Jurkat, Clone E6-1 (cell line): Measurements from ENCODE around the gene L3MBTL2.

Experiments used
- DNase-seq: peaks from one replicate; pipeline ENCODE4 v3.0.0-alpha.2; 2011; ENCODE audit warnings: low read depth, low spot score
- H3K4me3 ChIP-seq: 2 replicates; pipeline ENCODE4 v1.5.1; 2011; ENCODE audit warnings: mild to moderate bottlenecking, low read length, control low read depth, moderate library complexity

L3MBTL2 gene

DNA sequence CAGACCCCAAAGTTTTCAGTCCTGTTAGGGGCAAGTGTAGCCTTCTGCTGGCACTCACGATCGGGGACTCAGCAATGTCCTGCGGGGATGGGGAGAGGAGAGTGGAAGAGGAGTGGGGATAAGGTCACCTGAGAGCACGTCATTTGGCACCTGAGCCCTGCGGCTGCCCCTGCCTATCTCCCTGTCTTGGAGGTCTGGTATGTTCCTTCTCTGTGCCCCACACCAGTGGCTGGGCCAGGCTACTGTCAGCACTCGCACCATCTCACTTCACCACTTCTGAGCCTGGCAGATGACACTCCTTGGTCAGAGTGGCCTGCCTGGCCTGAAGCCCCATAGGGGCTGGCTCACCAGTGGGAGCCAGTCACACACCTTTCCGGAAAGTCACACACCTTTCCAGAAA is 55.8 kb downstream of the L3MBTL2 start:
- H3K4me3 ChIP-seq = no peak overlapping the region
- no peak for DNase-seq

DNA sequence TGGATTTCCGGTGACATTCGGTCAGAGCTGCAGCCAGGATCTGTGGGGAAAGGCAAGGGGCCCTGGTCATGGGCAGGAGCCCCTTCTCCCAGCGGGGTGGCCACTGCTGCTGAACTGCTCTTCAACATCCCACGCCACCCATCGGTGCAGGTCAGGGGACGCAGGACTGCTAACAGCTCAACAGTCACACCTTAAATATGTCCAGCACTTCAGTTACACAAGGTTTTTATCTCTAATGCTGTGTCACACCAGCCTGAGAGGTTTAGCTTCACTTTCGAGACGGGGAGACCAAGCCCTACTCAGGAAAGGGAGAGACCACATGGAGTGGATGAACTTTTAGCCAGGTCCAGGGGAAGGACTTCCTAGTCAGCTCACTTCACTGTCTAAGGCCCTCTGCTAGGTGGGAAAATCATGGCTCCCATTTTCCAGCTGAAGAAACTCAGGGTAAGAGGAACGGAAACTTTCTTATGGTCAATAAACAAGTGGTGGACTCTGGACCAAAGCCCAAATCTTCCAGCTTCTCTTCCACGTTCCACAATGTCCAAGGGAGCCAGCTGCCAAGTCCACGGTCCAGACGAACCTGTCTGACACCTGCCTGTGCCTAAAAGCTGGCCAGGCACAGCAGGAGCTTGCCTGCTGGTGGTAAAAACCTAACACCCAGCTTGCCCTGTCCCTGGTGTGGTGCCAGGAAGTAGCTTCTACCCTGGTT is 56.6 kb downstream of the L3MBTL2 start:
- no peak for DNase-seq
- no peak overlapping the region for H3K4me3 ChIP-seq

DNA sequence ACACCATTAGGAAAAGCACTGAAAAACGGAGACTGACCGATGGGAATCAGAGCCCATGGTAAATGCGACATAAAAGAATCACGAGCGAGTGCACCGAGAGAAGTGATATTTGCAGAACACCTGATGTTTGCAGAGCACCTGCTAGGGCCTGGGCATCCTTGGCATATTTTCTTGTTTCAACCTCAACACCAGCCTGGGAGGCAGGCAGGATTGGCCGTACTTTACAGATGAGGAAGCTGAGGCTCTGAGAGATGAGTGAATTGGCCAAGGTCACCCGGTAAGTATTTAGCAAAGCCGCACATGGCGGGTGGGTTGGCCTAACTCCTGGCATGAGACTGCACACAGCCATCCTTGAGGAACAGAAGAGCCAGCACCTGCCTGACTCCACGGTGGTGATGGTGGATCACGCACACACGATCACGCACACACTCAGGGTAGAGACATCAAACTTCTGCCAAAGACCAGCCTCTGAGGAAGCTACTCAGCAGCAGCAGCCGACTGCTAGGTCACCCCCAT is 57.2 kb downstream of the L3MBTL2 start:
- DNase-seq = no peak

DNA sequence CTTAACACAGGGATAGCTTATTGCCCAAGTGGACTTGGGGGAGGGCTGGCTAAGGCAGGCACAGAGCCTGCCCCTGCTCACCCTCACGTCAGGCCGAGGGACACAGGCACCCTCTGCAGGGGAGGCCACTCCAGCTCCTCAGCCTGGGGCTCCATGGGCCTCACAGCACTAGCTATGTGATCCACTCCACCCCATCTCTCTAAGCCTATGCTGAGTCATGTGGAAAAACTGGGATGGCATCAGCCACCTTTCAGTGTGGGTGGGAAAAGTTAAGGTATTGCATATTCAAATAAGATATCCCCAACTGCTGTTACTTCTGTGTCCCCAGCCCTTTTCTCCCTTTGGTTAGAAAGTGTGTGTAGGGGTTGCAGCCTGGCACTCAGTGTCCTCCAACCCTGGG is 58.6 kb downstream of the L3MBTL2 start:
- DNase-seq = no peak
- no peak overlapping the region for H3K4me3 ChIP-seq

More for the DNA sequence above, 57.2 kb downstream of the L3MBTL2 start:
- H3K4me3 ChIP-seq = no peak overlapping the region

DNA sequence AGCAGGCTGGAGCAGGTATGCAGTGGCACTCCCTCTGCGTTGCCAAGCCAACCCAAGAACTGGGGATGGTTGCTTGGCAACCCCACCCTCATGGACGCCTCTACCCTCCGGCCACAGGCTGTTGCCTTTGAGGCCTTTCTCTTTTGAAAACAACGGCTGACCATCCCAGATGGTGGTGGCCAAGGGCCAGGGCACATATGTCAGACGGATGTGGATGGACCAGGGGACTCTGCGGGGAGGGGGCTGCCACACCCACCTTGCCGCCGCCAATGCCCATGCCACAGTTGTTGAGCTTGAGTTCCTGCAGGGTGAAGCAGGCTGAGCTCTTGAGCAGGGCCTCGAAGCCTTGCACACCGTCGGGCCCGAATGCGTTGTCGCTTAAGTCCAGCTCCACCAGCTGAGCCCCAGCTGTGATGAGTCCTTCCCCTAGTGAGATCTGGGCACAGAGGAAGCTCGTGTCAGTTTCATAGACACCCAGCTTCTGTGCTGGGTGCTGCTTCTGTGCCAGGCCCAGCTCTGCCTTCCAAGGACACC is 59.4 kb downstream of the L3MBTL2 start:
- no peak overlapping the region for H3K4me3 ChIP-seq
- no peak for DNase-seq

DNA sequence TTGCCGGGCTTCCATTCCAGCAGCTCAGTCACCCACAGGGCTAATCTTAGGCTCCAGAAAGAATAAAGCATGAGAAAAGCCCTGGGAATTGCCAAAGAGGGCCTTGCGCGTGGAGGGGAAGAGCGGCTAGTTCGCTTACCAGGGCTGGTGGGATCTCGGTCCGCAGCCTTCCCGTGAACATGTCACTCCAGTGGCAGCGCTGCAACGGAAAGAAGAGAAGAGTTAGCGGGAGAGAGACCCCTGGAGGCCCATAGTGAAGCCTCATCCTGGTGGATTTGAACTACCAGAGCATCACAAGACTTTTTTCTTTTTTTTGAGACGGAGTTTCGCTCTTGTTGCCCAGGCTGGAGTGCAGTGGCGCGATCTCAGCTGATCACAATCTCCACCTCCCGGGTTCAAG is 62.8 kb downstream of the L3MBTL2 start:
- H3K4me3 ChIP-seq = no peak overlapping the region
- no peak for DNase-seq

DNA sequence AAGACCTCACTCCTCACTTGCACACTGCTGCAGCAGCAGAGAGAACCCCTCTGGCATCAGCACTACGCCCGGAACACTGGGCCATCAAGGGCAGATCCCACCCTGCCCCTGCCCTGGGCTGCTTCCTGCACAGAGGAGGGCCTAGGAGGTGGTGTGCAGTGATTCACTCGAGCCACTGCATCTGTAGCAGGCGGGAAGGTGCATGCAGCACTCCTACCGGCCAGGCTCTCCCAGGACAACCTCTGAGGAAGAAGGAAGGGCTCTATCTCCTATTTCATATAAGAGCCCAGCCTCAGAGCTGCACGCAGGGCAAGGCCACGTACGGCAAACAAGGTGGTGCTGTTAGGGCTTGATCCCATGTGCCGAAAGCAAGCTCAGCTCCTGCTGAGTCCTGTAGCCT is 66.7 kb downstream of the L3MBTL2 start:
- DNase-seq = no peak
- no peak overlapping the region for H3K4me3 ChIP-seq

DNA sequence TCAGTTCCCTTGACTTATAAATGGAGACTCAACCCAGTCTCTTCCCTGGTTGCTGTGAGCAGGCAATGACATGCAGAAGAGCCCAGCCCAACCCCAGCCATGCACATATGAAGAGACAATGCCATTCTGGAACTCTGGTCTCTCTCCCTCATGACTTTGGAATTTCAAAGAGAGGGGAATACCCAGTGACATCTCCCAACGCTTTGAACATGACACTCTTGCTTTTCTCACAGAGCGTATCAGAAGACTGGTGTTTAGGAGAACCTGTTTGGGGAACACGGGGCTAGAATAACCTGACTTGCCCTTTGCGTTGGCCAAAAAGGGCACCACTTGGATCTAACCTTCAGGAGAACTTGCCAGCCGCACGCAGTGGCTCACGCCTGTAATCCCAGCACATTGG is 68.0 kb downstream of the L3MBTL2 start:
- no peak for DNase-seq
- H3K4me3 ChIP-seq = no peak overlapping the region

DNA sequence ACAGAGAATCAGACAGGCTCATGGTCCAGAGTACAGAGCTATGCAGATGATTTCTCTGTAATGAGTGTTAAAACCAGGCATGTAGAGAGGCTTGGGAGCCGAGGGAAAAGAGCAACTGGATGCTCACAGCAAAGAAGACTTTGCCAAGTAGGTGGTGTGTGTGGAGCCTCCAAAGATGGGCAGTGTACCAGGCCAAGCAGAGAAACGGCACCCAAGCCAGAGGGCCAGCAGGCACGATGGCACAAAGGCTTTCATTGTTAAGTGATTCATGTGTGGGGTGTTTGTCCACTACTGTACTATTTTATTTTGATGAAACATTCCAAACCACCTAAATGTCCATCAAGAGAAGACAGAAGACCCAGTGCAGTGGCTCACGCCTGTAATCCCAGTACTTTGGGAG is 69.7 kb downstream of the L3MBTL2 start:
- no peak overlapping the region for H3K4me3 ChIP-seq
- DNase-seq = no peak

DNA sequence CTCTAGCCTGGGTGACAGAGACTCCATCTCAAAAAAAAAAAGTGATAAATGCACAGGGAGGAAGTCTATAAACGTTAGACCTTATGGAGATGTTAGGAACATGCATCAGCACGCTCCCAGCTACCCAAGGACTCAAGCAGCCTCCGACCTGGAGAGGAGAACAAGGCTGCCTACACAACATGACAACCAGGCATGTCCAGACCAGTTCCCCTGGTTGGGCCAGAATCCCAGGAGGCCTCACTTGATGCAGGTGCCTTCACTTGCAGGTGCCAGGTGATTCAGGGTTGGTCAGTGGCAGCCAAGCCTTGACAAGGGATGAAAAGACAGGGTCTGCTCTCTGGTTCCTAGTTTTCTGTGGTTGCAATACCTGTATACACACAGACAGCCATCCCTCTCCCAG is 75.0 kb downstream of the L3MBTL2 start:
- no peak overlapping the region for H3K4me3 ChIP-seq
- DNase-seq = no peak

DNA sequence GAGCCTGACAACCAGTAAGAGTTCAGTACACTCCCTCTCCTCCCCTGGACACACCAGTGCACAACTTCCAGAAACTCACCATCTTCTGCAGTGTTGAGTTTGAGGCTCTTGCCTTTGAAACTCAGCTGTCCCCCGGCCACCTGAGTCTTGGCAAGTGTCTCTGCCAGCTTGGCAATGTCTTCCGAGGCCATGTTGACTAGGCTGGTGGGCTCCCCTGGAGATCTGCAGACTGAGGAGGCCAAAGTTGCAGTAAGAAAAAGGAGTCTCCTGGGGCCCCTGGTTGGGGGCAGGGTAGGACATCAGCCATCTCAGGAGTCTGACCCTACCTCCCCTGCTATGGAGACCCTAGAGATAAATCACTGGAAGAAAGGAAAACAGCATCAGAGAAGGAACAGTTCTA is 75.7 kb downstream of the L3MBTL2 start:
- no peak for DNase-seq
- H3K4me3 ChIP-seq = no peak overlapping the region
